ENCODE results near the gene PRKCQ. TPM values are rescaled to one million over a fixed set of nuclear protein-coding genes. Genes with fewer than 3 reads are reported as not detected.
"Not testable (repeated sequence)": the region's sequence is repeated elsewhere in the genome, so short reads cannot be mapped to it uniquely, and the experiment has no call there.

The PRKCQ gene
- total RNA-seq, 1 donor from 2014 or later = 0.15 TPM

- H3K4me1 Mint-ChIP-seq (ENCODE audit: low read depth) = peaks cover 4% of the 10 kb centered on the region
- no peak for DNase-seq (ENCODE audit: low spot score)
- TF ChIP-seq CTCF (IDR thresholded peaks at IDR 0.05) = no peak
- H3K27ac Mint-ChIP-seq (ENCODE audit: unreplicated experiment) = no peak overlapping the region
- no peaks in the 10 kb centered on the region for H3K9me3 Mint-ChIP-seq (ENCODE audit: low read depth)
- no peaks in the 10 kb centered on the region for H3K36me3 Mint-ChIP-seq (ENCODE audit: low read depth)
- no peak overlapping the region for H3K4me3 Mint-ChIP-seq (ENCODE audit: unreplicated experiment)
- peaks cover 2% of the 10 kb centered on the region for H3K27me3 Mint-ChIP-seq (ENCODE audit: low read depth)
These were observed 106.6 kb downstream of the PRKCQ start for GRCh38 chr10:6473430-6473829.

- H3K9me3 Mint-ChIP-seq (ENCODE audit: low read depth); H3K27me3 Mint-ChIP-seq (ENCODE audit: low read depth); H3K27ac Mint-ChIP-seq (ENCODE audit: unreplicated experiment); H3K4me1 Mint-ChIP-seq (ENCODE audit: low read depth); DNase-seq (ENCODE audit: low spot score); H3K36me3 Mint-ChIP-seq (ENCODE audit: low read depth); H3K4me3 Mint-ChIP-seq (ENCODE audit: unreplicated experiment): not testable (repeated sequence)
These were observed 107.4 kb downstream of the PRKCQ start for GRCh38 chr10:6472710-6473005.

- H3K9me3 Mint-ChIP-seq (ENCODE audit: low read depth) = no peaks in the 10 kb centered on the region
- TF ChIP-seq CTCF (IDR thresholded peaks at IDR 0.05) = no peak
- H3K4me3 Mint-ChIP-seq (ENCODE audit: unreplicated experiment) = no peak overlapping the region
- no peaks in the 10 kb centered on the region for H3K36me3 Mint-ChIP-seq (ENCODE audit: low read depth)
- no peak for DNase-seq (ENCODE audit: low spot score)
- no peak overlapping the region for H3K27ac Mint-ChIP-seq (ENCODE audit: unreplicated experiment)
- H3K27me3 Mint-ChIP-seq (ENCODE audit: low read depth) = peaks cover 7% of the 10 kb centered on the region
- peaks cover 4% of the 10 kb centered on the region for H3K4me1 Mint-ChIP-seq (ENCODE audit: low read depth)
These were observed 109.0 kb downstream of the PRKCQ start for GRCh38 chr10:6470894-6471618.

GRCh38 chr10:6469661-6470060 is 110.4 kb downstream of the PRKCQ start:
- Mint-ChIP-seq H3K36me3 (ENCODE audit: low read depth) (no peaks in the 10 kb centered on the region), H3K27me3 (ENCODE audit: low read depth) (peaks cover 7% of the 10 kb centered on the region)

GRCh38 chr10:6465854-6466601 is 114.0 kb downstream of the PRKCQ start:
- Mint-ChIP-seq H3K36me3 (ENCODE audit: low read depth) (no peaks in the 10 kb centered on the region), H3K4me3 (ENCODE audit: unreplicated experiment) (no peak overlapping the region), H3K9me3 (ENCODE audit: low read depth) (peaks cover 1% of the 10 kb centered on the region), H3K4me1 (ENCODE audit: low read depth) (no peaks in the 10 kb centered on the region), H3K27ac (ENCODE audit: unreplicated experiment) (no peak overlapping the region), H3K27me3 (ENCODE audit: low read depth) (peaks cover 7% of the 10 kb centered on the region)
- no peak for DNase-seq (ENCODE audit: low spot score)
- TF ChIP-seq CTCF (IDR thresholded peaks at IDR 0.05) = no peak

More at GRCh38 chr10:6469661-6470060, 110.4 kb downstream of the PRKCQ start:
- Mint-ChIP-seq H3K9me3 (ENCODE audit: low read depth) (no peaks in the 10 kb centered on the region), H3K4me1 (ENCODE audit: low read depth) (peaks cover 4% of the 10 kb centered on the region), H3K27ac (ENCODE audit: unreplicated experiment) (no peak overlapping the region), H3K4me3 (ENCODE audit: unreplicated experiment) (no peak overlapping the region)
- no peak for TF ChIP-seq CTCF (IDR thresholded peaks at IDR 0.05)
- DNase-seq (ENCODE audit: low spot score) = no peak

Measured in chondrocyte (in vitro differentiated cells).